NCI-H1417 (cell line): ENCODE results near the gene SPINK5.

Experiments used
- DNase-seq, 3 experiments: peaks; one replicate each; lab custom pipeline; 2025; lab: John Stamatoyannopoulos, UW

SPINK5 gene

DNA sequence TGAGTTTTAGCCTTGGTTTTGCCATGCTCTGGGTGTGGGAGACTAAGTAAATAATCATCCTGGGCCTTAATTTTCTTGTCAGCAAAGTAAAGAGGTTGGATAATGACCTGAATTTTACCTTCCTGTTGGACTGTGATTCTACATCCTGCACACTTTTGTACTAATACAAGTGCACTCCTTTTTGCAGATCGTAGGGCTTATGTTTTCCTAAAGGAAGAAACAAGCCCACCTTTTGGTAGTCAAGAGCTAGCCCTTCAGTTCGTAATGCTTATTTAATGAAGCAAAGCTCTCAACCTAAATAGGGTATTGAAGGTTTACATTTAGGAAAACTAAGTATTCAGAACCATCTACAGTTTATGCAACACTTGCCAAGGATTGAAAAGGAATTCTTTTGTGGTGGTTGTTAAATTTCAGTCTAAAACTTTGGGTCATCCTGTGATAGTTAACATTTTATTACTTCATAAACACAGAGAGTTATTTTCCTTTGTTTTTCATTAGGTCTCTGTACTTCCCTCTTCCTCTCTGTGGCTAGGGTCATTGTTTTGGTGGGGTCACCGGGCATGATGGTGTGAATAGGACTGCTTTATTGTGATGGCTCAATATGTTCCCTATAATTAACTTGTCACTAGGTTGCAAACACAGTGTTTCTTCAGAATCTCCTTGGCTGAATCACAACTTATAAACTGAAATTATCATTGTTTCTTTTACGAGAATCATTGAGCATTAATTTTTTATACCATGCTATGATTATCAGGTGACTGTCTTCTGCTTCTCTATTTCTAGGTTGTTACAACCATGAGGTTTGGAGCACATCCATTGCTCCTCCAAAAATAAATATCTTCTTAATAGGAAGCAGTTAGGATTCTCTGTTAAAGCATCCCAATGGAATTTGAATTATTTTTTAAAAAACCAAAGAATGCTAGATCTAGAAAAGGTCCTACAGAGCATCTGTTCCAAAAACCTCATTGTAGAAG is 28.5 kb downstream of the SPINK5 start:
- peak in 2 of 3 experiments; percentile 3 to 55 for DNase-seq

DNA sequence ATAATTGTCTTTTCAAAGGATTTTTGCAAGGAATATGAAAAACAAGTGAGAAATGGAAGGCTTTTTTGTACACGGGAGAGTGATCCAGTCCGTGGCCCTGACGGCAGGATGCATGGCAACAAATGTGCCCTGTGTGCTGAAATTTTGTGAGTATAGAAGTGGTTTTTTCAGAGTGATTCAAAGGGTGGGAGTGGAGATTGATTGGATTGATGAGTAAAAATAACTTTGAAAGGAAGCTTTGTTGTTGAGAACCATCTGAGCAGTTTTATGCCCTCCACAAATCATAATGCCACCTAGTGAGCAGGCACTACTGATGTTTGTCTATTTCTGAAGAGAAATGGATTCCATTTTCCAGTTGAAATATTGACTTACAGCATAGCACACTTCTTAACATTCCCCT is 30.6 kb downstream of the SPINK5 start:
- no peak for DNase-seq

DNA sequence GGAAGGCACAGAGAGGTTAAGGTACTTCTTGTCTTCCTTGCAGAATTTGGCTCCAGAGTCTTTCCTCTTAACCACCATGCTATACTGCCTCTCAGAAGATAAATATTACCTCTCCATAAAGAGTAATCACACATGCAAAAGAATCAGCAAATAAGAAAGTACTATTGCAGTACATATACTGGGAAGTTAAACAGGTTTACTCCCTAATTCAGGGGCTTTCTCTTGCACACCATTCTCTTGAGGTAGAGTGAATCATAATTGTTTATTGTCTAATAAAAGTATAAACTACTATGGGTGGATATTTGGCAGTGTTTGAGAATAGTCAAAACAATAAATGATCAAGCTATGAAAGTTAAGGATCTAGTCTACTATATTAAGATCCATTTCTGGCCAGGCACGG is 40.4 kb downstream of the SPINK5 start:
- no peak for DNase-seq

DNA sequence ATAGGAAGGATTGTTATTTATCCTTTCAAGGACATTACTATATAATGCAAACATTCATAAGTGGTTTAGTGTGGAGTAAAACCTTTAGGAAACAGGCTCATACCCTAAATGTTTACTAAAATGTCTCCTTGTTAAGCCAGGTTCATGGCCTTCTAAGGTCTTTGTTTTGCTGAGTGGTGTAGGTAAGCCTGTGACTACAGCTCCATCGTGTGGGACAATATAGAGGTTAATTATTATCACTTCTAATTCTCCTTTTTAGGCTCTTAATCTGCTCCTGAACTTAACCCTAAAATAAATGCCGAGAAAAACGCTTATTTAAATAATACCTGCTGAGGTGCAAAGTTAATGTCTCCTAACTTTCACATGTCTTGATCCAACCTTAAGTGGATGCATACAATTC is 43.8 kb downstream of the SPINK5 start:
- DNase-seq: peak in 2 of 3 experiments; percentile 13 to 57

DNA sequence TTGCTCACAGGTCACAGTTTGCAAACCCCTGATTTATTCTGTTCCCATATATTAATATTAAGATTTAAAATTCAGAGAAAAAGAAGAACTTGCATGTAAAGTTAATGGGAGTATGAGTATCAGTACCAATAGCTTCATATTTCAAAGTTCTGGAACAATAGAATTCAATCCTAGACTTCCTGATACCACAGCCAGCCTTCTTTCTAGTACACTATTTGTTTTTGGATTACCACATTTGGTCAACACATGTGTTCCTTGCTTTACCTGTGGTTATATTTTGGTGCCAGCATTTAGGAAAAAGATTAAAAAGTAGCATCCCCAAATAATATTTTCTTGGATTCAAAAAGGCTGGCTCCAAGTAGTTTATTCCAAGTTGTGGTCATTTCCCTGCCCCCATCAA is 49.5 kb downstream of the SPINK5 start:
- DNase-seq: no peak

DNA sequence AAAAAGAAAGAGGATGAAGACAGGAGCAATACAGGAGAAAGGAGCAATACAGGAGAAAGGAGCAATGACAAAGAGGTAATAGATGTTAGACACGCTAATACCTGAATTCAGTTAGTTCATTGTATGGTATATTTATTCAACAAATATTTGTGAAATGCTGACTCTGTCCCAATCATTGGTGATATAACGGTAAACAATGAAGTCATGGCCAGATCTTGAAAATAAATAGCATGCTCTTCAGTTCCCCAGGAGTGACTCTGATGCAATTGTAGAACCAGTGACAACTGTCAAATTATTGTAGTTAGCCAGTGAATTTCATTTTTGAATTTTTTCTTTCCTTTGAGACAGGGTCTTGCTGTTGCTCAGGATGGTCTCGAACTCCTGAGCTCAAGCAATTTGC is 56.5 kb downstream of the SPINK5 start:
- no peak for DNase-seq

DNA sequence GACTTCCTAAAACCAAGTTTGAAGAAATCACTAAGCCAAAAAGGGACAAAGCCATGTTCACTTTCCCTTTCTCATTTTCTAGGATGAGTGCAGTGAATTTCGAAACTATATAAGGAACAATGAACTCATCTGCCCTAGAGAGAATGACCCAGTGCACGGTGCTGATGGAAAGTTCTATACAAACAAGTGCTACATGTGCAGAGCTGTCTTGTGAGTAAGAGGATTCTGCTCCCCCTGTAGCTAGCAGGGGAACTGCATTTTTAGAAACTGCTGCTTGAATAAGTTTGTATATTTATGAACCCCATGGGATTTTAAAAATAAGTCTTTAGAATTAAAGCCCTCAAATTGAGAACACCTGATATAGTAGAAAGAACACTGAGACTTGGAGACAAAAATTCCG is 61.9 kb downstream of the SPINK5 start:
- no peak for DNase-seq

DNA sequence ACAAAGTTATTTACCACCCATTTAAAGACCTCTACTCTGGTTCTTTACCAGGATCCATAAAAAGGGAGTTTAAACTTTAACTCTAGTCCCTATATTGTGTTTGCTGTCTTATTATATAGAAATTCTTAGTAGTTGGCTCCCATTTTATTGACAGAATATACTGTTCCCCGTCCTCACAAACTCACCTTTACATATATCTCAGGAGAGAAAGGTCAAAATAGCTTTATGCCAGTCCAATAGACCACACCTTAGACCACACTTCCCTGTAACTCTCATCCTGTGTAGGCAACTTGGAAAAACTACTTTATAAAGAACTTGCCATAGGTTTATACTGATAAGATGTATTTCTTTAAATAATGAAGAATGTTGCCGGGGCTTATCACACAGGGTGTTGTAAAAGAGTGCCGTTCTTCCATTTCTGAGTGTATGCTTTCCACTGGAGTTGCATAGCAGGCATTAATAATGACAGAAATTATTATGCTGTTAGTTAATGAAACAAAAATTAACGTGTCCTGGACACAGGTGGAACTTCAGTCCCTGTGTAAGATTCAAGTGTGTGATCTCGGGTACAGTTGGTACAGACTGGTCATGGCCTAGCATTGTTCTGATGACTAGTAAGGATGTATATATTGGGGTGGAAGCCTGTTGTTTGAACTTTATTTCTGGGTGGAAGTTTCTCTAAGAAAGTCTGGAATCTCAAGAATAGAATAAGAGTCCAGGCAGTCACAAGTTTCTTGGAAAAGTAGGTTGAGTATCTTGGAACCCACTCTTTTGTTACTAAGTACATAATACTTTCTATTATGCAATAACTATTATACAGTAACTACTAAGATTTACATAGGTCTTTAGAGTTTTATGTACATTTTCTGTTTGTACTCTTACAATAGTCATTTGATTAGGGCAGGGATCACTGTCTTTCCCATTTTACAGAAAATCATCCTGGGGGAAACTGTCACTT is 71.6 kb downstream of the SPINK5 start:
- no peak for DNase-seq

DNA sequence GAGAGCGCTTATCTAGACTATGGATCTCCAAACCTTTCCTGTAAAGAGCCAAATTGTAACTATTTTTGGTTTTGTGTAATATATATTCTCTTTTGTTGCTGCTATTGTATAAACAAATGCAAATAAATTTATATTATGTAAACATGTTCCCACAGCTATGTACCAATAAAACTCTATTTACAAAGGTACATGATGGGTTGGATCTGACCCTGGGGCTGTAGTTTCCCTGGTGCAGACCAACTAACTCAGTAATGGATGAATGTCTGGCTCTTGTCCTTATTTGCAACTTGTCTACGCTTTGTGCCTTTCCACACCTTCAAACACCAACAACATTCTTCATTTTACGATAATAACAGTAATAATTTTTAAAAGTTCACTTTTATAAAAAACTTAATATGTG is 77.1 kb downstream of the SPINK5 start:
- peak in 1 of 3 experiments; percentile 0 for DNase-seq

DNA sequence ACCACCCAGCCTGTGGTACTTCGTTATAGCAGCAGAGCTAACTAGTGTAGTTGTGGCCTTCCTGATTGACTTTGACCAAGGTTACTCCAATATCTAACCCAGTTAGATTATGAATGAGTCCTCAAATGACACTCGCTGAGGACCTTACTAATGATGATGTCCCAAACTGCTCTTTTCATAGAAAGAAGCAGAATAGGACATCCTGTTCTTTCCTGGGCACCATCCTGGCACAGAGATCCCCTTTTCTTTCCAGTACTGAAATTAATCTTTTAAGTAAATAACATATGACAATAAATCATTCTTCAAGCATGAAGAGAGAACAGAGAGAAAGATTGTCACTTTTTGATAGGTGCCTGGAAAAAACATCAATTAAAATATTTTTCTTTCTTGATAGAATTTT is 77.9 kb downstream of the SPINK5 start:
- DNase-seq: no peak

DNA sequence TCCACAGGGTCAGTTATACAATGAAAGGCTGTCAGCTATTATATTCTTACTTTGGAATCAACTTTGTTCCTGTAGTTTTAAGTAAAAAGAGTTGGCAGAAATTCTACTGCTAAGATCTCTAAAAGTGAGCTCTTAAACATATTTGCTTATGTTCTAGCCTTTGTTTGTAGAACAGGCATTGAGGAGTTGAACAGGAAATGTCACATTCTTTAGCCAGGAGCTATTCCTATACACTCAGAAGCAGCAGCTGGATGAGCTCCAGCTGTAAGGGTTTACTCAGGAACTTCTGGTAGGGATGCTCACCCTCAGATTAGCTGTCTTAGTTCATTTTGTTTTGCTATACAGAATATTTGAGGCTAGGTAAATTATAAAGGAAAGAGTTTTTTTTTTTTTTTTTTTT is 82.1 kb downstream of the SPINK5 start:
- DNase-seq: peak in 1 of 3 experiments; percentile 41

DNA sequence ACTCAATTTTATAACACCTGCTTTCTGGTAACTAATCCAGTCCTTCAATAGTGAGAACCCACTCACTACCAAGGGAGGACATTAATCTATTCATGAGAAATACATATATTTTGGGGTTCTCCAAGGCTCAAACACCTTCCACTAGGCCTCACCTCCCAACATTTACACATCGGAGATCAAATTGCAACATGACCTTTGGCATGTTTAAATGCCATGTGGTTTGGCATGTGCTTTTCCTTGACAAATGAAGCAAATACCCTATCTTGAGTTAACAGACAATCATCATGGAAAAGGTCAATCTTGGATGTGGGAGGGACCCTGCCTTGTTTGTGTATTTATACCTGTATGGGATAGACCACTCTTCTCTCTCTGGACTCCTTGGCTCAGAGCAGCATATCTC is 82.7 kb downstream of the SPINK5 start:
- no peak for DNase-seq

DNA sequence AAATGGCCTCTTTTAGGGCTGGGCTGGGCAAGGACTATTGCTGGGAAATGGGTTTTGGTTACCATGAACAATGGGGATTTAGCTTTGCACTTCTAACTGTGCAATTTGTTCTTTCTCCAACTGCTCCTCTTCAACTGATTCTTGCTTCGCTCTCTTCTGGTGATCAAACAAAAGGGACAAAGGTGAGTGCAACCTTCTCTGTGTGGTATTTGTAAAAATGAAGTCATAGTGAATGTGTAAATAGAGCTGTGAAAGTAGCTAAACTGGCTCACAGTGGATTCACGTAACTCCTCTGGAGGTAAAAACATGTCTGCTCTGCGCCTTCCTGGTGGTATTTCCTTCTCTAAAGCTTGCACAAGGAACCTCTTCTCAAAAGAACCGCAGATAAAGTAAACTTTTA is 83.6 kb downstream of the SPINK5 start:
- DNase-seq: peak in 1 of 3 experiments; percentile 12

DNA sequence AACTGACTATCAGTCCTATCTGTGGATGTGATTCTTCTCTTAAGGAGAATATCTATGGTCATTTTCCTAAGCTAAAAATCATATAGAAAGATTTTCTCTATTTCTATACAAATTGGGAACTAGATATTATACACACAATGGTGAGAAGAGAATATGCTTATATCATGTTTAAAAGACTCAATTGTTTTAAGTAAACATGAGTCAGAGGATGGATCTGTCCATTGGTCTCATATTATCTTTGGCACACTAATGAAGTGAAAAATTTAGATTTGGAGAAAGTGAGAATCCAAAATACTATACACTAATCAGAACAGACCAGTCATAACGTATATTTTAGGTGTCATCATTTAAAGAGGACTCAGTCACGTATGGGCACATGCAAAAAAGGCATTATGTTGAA is 88.1 kb downstream of the SPINK5 start:
- DNase-seq: no peak

DNA sequence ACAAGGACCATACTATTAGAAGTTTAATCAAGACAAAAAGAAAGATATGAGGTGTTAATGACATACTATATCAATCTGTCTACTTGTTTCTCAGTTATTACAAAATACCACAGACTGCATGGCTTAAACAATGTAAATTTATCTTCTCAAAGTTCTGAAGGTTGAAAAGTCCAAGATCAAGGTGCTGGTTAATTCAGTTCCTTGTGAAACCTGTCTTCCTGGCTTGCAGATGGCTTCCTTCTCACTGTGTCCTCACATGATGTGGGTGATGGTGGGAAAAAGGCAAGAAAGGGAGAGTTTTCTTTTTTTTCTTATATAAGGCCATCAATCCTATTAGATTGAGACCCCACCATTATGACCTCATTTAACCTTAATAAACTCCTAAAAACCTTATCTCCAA is 89.0 kb downstream of the SPINK5 start:
- DNase-seq: no peak

DNA sequence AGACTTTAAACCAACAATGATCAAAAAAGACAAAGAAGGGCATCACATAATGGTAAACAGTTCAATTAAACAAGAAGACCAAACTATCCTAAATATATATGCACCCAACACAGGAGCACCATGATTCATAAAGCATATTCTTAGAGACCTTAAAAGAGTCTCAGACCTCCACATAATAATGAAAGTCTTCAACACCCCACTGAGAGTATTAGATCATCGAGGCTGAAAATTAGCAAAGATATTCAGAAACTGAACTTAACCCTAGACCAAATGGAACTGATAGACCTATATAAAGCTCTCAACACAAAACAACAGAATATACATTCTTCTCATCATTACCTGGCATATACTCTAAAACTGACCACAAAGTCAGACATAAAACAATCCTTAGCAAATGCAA is 92.8 kb downstream of the SPINK5 start:
- no peak for DNase-seq

DNA sequence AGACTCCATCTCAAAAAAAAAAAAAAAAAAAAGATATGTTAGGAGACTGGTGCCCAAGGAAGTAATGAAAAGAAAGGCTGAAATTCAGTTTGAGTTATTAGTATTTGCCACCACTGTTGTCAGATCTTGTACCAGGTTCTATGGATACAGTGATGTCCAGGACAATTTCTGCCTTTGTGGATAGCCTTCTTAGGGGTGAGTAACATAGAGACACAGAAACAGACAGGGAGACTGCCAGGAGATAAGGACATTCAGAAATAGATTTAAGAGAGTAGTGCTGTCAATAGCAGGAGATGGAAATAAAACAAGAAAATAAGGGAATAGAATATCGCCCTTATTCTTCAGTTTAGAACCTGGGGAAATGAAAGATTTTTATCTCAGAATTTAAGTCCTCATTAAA is 98.3 kb downstream of the SPINK5 start:
- DNase-seq: no peak

DNA sequence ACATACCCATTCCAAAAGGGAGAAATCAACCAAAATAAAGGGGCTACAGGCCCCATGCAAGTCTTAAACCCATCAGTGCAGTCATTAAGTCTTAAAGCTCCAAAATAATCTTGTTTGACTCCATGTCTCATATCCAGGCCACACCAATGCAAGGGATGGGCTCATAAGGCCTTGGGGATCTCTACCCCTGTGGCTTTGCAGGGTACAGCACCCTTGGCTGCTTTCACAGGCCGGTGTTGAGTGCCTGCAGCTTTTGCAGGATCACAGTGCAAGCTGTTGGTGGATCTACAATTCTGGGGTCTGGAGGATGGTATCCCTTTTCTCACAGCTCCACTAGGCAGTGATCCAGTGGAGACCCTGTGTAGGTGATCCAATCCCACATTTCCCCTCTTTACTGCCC is 99.6 kb downstream of the SPINK5 start:
- no peak for DNase-seq

DNA sequence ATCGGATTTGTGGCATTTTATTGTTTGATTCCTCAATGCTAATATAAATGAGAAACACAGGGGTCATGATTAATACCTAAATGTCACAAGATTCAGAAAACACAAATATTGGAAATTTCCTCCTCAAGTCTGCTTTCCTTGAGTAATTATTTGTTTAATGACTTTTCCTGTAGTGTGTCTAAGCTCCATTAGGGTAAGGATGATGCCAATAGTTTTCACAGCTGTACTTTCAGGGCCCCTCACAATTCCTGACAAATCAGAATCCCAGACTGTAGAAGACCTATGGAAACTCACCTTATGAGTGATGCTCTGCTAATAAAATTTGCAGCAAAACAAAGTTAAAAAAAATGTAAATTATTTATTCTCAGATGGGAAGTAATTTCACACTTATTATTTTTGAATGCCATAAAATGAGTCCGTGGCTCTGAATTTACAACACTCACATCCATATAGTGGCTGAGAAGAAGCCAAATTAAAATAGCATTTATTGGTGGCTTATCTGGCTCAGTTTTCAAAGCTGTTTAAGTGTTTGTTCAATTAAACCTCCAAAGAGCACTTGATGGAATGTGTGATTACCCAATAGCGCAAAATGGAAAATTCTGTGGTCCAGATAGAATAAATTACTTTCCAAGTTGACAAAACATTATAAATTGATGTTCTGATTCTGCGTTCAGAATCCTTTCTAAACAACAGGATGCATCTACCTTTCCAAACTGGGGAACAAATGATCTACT is 102.9 kb downstream of the SPINK5 start:
- no peak for DNase-seq

DNA sequence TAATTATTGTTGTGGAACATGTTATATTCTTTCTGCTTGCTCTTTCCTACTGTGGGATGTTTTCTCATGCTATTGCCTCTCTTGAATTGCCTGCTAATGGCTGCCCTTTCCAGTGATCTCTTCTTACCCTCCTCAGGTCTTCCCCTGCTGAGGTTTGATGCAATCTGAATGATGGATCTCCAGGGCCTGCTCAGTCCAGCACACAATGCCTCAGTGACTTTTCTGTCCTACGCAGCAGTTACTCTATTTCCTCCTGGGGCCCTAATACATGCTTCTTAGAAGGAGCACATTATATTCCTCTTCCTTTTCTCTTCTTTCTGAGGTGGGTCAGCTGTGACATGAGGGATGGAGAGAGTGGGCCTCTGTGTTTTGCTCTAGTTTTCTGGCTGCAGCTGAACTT is 104.5 kb downstream of the SPINK5 start, which contains the start of gene SPINK14:
Gene SPINK14, plus strand, starts transcription at position 301 of the 400 bp plus-strand sequence. CDS start 1,187 bp downstream, outside the sequence.
- no peak for DNase-seq

DNA sequence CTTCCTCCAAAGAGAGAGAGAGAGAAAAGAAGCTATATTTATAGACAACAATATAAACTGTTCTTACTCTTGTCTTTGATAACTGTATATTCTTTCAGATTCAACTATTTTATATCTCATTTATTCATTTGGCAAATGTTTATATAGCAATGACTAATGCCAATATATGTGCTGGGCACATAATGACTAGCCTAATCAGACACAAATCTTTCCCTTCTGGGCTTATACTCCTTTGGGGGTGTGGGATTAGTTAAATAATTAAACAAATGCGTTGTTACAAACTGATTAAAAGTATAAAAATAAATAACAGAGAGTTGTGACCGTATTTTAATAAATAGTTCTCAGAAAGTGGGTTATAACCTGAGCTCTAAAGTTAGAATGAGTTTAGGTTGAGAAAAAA is 108.6 kb downstream of the SPINK5 start:
- no peak for DNase-seq

DNA sequence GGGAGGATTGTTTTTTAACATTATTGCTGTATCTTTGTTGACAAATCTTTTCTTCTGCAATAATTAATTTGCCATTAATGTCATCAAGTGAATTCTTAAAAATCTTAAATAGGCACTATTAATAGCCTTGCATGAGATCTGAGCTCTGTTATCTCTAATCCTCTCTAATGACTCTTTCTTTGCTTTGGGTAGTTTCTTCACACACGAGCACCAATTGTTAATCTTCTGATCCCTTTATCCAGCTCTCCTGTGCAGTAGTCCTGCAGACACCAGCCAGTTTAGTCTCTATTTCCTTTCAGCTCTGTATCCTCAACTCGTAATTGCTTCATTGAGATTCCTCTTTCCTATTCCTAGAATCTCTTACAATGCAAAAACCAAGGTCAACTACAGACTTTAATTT is 112.7 kb downstream of the SPINK5 start:
- DNase-seq: no peak
